ENCODE data around the gene PYM1.
A peak's percentile ranks its signal among the peaks of the same experiment; 100 is the strongest.
"Not testable (repeated sequence)": the region's sequence is repeated elsewhere in the genome, so short reads cannot be mapped to it uniquely, and the experiment has no call there.

The PYM1 gene

DNA sequence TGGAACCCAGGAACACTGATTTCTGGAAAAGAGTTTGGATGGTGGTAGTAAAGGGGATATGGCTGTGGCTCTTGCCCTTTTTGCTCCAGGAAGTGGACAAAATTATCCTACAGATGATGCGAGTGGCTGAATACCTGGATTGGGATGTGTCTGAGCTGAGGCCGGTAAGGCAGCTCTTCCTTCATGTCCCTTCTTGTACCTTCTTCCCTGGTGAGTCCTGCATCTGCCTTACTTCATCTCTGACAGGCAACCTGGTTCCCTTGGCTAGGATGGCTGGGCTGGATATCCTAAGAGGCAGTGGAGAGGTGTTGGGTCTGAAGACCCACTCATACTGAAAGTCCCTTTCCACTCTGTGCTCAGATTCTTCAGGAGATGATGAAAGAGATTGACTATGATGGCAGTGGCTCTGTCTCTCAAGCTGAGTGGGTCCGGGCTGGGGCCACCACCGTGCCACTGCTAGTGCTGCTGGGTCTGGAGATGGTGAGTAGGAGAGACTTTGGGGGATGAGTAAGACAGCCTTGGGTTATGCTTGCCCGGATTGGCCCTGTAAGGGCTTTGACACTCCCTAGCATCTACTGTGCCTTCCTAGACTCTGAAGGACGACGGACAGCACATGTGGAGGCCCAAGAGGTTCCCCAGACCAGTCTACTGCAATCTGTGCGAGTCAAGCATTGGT lies 11.3 kb upstream of the PYM1 start:
- no peak for DNase-seq

DNA sequence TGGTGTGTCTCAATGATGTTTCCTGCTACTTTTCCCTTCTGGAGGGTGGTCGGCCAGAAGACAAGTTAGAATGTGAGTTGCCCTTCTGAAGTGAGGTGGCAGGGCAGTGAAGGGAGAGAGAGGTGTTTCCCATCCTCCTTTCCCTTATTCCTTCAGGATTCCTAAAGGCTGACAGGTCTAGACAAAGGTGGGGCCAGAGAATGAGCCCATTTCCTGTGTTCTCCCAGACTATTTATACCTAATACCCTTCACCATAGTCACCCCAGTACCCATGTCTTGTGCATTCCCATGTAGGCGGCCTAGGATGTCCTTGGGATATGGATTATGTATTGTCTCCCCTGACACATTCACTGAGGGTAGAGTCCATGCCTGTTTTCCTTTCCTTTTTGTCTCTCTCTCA lies 10.3 kb upstream of the PYM1 start:
- DNase-seq, result no peak

DNA sequence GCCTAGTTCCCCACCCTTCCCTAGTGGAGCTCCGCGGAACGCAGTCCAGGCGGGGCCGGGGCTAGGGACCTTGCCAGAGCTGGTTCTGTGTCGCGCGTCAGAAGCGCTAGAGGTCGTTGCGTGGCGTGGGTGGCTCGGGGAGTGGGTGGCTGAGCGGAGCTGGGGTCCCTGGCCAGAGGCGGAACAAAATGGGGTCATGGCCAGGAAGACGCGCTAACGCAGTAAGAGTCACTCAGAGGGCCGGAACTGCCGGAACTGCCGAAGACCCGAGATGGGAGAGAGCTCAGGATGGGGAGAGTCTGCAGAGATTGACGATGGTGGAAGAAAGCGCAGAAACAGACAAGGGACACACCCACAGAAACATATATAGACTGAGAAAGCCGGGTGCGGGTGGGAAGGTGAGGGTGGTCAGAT lies 8.1 kb upstream of the PYM1 start:
- no peak for DNase-seq

DNA sequence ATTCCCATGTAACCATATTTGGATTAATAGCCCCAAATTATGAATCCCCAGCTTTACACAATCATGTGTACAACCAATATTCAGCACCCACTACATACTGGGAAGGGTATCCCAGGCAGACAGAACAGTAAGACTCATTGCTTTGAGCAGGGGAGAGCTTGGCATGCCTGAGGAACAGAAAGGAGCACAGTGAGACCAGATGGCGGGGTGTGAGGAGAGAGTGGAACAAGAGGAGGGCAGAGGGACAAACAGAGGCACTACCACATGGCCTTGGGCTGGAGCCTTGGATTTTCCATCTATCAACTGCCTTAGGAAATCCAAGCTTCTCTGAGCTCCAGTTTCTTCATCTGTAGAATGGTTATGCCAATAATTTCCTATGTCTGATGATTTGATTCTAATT lies 7.1 kb upstream of the PYM1 start:
- DNase-seq, result no peak

DNA sequence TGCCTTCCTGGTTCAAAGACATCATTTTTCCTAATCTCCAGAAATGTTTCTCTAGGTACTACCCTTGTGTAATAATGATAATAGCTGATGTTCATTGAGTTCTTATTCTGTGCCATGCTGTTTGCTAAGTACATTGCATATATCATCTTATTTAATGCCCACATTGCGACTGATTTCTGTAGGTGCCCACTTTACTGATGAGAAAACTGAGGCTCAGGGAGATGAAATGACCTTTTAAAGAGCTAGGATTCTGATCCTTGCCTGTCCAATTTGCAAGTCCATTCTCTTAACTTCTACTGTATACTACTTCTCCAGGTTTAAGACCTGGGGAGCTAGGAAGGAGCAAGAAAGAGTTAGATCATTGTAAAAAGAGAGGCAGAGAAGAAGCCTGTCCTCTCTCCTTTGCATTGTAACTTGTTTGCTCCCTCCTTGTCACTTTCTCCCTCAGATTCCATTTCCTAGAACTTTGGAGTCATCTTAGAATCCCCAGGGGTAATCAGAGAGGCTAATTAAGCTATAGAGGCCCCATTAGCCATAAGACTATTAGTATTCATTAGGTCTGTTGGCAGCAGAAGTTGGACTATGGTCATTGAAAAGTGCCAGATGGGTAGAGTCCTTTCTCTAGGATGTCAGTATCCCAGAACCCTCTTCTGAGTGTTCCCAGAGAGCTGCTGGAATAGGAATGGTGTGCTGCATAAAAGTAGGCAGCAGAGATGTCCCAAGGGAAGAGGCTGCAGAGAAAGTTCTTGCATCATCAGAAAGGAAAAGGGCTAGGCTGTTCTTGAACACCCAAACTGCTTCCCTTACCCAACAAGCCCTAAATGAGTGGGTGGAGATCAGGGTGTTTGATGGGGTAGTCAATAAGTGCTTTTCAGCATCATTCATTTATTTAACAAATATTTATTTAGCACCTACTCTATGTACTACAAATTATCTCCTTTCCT lies 6.4 kb upstream of the PYM1 start:
- no peak for DNase-seq

DNA sequence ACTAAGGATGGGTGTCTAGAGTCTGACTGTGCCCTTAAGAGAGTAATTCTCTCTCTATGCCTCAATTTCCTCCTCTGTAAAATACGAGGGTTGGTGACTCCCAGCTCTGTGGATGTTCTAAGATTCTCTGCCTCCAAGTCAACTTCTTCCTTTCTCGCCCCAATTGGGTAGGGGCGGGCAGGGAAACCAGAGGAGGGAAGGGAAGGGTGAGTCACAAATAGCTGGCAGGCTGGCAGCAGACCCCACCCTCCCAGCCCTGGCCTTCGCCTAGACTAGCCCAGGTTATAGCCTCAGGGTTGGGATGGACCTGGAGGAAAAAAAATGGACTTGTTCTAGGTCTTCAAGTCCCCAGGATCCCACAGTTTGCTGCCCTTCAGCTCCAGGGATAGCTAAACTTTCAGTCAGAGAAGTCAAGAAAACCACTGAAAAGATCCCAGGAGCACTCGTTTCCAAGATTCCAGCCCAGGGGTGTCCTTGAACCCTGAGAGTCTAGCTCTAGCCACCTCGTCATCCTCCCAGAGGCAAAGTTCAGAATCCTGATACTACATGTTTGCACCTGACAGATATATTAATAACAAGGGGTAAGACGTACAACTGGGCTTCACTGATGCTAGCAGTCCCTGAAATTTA lies 5.6 kb upstream of the PYM1 start:
- DNase-seq, result no peak

DNA sequence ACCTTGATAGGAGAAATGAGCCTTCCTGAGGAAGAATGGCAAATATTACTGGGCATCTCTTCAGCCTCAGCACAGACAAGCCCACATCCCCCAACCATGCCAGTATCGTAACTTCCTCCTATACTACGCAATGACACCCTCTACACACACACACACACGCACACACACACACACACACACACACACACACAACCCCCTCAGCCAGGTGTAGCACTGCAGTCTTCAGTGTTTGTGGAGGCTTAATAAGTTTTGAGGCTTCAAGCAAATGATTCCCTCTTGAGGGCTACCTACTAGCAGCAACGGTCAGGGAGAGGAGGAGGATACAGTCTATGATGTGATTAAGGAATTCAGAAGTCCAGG lies 4.8 kb upstream of the PYM1 start:
- no peak for DNase-seq

DNA sequence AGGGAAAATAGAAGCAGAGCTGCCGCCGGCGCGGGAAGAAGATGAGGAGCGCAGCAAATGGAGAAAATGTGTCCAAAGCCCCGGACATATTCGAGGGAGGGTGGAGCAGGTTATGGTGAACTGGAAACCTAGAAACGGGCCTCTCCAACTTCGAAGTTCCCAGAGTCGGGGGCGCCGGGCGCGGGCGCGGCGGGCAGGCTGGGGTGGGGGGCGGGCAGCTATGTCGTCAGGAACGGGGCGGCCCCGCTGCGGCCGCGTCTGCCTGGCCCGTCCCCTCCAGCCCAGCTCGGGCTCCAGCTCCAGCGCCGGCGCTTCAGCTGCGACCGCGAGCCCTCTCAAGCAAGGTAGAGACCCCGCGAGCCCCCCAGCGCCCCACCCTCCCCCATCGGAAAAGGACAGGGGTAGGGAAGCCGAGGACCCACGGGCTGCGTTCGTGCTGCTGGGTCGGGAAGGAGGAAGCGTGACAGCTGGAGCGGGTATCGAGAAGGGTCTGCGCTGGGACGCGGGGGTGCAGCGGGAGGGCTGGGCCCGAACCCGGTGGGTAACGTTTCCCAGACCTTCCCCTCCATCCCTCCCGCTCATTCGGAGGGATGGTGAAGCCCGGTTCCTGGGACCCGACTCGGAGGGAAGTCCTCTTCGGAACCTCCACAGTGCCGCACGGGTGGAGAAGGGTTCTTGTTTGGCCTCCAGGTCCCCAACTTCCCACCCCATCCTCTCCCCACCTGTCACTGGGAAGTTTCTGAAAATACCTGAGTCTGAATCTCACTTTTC lies 4.3 kb upstream of the PYM1 start:
- DNase-seq, result no peak

DNA sequence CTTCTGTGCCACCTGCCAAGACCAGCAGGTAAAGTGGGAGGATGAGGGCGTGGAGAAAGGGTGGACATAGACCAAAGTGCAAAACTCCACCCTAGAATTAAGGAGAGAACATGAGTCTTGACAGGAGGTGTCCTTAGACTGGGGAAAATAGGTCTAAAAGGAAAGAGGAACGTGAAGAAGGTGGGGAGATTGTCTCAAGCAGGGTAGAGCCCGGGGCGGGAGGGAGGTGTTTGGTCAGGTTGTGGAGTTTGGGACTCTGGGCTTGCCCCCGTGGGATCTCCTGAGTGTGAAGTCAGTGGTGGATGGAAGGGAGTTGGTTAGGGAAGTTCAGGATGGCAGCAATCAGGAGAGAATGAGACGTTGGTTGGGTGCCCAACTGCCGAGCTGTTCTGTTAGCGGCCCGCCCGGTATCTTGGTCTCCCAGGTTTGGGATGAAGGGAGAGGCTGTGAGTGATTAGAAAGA lies 3.7 kb upstream of the PYM1 start:
- DNase-seq, result no peak

DNA sequence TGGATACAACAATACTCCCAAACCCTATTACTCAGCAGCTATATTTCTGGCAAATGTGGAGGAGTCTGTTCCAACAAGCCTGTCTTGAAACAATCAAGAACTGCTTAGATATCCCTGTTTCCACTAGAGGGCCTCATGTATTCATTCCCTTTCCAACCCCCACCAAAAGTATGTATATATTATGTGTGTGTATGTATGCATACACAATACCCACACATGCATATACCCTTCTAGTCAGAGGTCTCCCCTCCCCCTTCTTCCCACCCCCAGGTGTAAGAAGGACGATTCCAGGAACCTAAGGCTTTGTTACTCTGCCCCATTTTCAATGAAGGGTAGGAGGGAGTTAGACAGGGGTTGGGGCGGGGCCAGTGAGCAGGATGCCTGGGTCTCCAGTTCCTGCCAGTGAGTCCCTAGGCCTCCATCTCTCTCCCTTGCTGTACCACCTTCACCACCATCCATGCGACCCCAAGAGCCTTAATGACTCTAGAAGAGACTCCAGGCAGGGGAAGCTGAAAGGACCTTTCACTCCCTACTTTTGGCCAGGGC lies 3.1 kb upstream of the PYM1 start, which contains the start of gene DGKA:
DGKA (plus strand) TSS at position 392 of the 546 bp plus-strand sequence. CDS start 5,342 bp downstream, outside the sequence.
- DNase-seq, result peak; percentile 40

DNA sequence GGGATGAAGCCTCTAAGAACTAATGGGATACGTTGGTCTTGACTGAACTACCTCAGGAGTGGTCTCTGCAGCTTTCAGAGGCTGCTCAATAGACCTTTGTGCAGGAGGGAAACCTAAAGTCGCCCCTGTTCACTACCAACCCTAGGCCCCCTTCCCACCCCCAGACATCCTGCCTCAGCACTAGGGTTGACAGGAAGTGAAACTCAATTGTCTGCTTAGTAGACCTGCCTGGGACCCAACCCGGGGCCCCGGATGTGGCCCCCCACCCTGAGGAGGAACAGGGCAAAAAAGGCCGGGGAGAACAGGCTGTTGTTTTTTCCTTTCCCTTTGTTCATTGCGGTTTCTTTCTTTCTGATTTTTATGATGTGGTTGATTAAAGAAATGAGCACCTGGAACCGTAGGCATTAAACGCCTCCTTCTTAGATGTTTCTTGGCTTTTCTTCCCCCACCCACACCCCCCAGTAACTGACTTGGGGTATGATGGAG lies 1.7 kb upstream of the PYM1 start:
- no peak for DNase-seq

DNA sequence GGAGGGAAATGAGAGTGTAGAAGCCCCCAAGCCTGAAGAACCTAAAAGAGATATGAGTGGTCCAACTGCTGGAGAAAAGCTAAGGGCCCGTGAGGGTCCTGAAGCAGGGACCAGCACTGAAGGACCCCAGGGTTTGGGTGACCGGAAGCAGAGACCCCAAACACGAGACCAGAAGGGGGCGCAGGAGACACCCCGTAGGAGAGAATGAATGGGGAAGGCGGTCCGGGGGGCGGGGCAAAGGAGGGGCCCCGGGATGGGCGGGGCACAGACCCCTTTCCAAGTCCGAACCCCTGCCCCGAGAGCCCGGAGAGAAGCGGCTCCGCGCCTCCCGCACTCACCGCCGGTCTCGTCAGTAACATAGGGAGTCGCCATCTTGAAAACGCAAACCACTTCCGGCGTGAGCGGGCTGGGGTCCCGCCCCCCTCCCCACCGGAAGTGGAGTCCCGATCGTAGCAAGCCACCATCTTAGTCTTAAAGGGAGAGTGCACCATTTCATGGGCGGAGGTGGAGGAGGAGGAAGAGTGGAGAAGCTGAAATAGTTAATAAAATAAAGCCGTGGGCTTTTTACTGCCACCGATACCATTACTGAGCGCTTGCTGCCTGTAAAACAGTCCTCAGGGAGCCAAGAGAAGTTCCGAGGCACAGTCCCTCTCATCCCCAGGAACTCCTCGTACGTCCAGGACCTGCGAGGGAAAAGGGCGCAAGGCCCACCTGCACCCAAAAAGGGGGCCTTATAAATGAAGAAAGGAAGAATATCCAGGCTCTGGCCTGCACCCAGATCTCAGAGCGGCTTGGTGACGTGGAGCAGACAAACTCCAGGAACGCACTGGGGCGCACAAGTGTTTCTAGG lies 731 bp downstream of the PYM1 start:
- peak; percentile 73 for DNase-seq

DNA sequence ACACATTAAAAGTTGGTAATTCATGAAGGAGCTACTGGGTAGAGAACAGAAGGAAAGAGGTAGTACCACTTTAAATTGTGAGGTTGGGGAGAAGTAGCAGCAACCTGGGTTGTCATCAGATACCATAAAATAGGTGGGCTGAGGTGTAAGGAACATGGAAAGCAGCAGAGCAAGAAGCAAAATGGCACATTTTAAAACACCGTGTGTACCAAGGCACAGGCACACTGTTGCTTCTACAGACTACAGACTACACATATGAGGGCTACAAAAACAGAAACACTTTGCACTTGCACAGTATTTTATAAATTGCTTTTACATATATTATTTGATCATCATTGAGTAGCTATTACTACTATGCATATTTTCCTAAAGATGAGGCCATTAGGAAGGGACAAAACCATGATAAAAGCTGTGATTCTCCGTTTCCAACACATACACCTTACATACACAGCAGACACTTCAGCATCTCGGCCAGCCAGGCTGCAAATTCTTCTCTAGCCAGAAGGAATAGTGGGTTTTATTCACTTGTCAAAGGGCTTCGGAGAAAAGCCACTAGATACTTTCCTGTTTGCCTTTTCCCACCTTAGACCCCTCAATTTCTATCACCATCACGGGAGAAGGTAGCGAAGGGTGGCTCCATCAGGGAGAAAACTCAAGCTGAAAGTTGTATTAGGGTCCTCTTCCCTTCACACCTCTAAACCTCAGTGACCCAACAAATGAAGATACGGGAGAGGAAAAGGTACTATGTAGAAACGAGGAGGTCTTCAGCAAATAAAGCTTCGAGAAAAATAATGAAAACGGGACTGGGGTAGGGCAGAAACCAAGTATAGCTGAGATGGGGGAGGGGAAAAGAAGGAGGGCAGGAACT lies 1.6 kb downstream of the PYM1 start:
- no peak for DNase-seq

DNA sequence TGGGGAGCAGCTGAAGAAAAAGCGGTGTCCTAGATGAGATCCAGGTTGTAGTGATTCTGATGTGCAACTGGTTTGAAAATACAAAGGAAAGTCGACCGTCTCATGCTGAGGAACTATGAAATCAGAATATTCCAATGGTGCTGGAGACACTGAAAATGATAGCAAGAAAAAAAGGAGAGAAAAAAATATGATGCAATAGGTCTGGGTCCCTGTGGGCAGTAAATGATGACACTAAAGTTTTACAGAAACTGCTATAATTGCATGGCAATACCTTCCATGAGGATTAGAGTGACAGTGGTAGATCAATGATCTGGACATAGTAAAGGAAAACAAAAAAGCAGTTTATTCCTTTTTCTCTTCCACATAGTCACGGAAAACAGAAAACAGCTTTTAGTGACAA lies 2.3 kb downstream of the PYM1 start:
- no peak for DNase-seq

DNA sequence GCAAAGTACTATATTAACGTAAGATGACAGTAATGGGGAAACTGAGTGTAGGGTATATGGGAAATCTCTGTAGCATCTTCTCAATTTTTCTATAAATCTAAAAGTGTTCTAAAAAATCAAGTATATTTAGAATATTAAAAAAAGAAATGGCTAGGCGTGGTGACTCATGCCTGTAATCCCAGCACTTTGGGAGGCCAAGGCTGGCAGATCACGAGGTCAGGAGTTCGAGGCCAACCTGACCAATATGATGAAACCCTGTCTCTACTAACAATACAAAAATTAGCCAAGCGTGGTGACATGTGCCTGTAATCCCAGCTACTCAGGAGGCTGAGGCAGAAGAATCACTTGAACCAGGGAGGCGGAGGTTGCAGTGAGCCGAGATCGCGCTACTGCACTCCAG lies 4.0 kb downstream of the PYM1 start:
- DNase-seq, result not testable (repeated sequence)

DNA sequence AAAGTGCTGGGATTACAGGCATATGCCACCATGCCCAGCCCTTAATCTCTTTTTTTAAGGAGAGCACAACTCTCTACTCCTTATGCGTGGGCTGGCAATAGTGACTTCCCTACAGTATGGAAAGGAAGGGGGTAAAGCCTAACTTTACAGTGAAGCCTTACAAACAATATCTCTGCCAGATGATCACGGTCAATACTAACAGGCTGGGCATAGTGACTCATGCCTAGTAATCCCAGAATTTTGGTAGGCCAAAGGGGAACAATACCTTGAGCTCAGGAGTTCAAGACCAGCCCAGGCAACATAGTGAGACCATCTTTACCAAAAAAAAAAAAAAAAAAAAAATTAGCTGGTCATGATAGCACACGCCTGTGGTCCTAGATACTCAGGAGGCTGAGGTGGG lies 5.6 kb downstream of the PYM1 start:
- DNase-seq, result no peak

DNA sequence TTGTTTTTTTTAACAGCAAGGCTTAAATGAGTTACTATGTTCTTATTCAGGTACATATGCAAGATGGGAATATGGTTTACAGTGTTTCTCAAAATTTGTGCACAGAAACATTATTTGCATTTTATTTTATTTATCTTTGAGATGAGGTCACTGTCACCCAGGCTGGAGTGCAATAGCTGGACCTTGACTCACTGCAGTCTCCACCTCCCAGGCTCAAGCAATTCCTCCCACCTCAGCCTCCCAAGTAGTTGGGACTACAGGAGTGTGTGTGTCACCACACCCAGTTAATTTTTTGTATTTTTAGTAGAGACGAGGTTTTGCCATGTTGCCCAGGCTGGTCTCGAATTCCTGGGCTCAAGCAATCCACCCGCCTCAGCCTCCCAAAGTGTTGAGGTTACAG lies 8.7 kb downstream of the PYM1 start:
- DNase-seq, result not testable (repeated sequence)

DNA sequence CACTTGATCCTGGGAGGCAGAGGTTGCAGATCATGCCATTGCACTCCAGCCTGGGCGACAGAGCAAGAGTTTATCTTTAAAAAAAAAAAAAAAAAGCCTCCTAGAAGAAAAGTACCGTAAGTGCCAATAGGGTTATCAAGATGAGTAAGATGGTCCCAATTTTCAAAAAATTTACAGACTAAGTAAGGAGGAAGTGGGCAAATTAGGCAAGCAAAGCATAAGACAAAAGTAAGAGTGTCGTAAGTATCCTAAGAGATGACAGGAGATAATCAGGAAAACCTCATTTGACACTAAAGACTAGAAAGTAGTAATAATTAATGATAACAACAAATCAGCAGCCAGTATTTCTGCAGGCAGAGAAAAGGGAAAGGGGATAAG lies 12.2 kb downstream of the PYM1 start:
- no peak for DNase-seq

DNA sequence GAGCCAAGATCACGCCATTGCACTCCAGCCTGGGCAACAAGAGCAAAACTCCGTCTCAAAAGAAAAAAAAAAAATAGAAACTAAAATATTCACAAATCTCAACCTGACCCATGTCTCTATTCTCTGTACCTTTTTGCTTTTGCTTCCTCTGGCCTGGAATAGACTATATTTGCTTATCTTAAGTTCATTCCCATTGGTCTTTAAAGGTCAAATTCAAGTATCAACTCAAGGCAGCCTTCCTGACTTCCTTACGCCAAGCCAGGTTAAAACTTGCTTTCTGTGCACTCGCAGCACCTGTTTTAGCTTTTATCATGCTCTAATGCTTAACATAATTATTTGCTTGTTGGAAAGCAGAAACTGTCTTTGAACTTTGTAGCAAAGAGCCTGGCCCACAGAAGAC lies 14.8 kb downstream of the PYM1 start:
- no peak for DNase-seq

DNA sequence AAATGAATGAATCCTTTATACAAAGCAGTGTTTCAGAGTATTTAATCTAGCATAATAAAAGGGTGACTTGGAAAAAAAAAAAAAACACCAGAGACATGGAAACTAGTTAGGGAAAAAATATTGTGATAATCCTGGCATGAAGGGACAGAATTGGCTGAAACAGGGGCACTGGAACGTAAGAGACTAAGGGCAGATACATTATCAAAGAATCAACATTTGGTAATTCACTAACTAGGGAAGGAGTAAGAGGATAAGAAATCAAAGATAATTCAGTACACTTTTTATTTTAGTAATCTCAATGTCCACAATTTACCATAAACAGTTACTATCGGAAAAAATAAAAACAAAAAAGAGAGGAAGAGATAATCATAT lies 18.2 kb downstream of the PYM1 start:
- DNase-seq, result no peak
